GM21529 (cell line): ENCODE measurements around the gene TMIGD1.

Source experiments
- ATAC-seq: cut with Tn5 transposase; IDR thresholded peaks from one replicate; pipeline ENCODE4 v1.9.1; 2021; ENCODE audit not compliant: unreplicated experiment

TMIGD1 gene

DNA sequence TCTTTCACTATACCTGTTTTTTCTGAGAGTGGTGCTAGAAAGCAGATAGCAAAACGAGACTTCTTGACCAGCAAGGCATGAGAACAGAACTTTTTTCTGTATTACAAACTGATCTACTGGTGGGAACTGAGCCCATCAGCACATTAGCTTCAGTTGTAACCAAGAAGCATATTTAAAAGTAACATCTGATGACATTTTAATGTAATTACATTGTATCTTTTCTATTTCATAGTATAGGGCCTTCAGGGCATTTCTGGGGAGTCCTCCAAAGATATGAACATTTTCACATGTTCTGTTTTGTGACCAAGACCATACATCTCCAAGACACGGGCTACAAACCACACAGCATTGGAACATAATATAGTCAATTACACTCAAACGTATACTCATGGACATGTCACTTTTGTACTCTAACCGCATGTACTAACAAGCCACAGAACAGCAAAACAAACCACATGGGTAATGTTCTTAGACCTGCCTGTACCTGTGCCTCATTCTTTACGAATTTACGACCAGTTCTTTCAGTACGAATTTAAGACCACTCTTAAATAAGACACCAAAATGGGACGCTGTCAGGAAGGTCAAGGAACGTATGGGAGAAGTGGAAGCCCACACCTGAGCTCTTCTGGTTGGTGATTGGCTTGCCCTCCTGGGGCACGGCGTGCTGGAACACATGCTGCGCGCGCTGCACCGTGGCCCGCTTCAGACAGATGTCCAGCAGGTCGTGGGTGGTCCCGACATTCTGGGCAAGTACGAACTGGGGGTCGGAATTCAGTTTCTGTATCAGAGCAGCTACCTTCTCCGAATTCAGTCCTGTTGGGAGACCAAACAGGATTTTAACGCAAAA lies 42.9 kb downstream of the TMIGD1 start:
- ATAC-seq = peak; percentile 43

DNA sequence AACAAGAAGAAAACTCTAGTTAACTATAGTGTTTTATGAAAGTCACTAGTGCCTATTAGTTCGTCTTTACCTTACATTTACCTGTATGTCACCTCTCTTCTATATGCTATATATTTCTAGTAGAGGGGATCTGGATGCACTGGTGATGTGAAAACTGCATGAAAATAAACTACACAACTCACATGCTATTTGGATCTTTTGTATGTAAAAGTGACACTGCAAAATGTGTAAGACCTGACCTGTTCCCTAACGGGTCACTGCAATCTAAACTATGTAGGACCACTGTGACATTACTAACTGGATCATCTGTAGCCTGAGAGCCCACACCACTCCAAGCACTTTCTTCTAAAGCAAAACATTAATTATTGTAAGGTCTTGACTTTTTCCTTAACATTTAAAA lies 43.8 kb downstream of the TMIGD1 start:
- ATAC-seq = no peak

DNA sequence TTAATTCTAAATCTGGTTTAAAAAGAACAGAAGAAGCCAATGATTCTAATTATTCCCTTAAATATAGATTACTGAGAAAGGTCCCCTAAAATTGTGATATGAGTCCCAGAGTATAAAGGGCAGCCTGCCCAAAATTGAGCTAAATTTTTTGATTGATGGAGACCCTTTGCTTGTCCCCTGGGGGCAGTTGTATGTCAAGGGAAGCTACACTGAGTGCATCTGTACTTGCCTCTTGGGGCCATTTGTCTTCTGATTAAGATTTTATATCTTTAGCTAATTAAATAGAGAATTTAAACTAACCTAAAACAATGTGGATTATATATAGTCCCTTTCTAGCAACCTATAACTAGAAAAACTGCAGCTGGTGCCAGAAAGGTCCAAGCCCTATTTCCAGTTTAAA lies 54.7 kb downstream of the TMIGD1 start:
- no peak for ATAC-seq

DNA sequence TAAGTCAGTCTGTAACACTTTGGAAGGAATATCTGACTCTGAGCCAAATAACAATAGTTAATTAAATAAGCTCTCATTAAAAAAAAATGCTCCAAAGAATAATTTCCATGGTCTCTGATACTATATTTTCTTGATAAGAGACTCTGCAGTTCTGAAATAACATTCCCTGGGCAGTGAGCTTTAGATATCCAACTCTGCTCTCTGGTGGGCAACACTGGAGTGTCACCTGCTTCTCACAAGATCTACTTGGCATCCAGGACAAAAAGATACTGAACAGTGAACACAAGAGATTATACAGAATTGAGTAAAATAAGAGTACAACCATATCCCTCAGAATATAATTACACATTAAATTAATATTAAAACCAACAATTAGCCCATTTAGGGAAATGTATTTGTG lies 55.8 kb downstream of the TMIGD1 start:
- ATAC-seq = no peak

DNA sequence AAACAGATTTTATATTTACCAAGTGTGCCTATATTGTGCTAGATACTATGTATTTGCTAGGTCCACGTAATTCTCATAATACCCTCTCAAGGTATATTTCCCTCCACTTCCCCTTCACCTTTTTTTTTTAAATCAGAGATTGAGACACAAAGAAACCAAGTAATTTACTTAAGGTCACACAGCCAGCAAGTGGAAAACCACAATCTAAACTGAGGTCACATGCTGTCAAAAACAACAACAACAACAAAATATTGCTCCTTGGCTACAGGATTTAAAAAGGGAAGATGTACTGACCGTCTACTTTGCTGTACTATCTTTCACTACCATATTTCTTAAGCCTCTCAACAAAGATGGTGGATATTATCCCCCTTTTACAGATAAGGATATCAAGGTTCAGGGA lies 57.9 kb downstream of the TMIGD1 start:
- no peak for ATAC-seq

DNA sequence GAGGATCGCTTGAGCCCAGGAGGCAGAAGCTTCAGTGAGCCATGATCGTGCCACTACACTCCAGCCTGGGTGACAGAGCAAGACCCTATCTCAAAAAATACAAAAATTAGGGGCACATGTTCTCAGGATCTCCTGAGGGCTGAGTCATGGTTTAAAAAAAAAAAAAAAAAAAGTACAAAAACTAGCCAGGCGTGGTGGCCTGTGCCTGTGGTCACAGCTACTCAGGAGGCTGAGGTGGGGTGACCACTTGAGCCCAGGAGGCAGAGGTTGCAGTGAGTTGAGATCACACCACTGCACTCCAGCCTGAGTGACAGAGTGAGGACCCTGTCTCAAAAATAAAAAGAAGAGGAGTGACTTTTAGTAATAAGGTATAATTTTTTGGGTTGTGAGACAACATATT lies 59.0 kb downstream of the TMIGD1 start:
- no peak for ATAC-seq

DNA sequence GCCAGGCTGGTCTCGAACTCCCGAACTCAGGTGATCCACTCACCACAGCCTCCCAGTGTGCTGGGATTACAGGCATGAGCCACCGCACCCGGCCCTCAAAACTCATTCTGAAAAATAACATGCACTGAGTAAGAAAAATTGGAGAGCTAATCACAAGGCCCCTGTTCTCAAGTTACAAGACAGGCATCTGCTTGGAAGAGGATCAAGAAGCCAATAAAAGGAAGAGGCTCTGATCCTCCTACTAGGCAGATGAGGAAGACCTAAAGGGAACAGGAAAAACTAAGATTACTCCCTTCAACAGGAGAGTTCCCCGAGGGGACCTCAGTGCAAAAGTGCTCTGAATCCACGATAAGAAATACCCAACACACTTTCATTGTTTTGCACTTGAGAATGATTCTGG lies 60.5 kb downstream of the TMIGD1 start:
- no peak for ATAC-seq

DNA sequence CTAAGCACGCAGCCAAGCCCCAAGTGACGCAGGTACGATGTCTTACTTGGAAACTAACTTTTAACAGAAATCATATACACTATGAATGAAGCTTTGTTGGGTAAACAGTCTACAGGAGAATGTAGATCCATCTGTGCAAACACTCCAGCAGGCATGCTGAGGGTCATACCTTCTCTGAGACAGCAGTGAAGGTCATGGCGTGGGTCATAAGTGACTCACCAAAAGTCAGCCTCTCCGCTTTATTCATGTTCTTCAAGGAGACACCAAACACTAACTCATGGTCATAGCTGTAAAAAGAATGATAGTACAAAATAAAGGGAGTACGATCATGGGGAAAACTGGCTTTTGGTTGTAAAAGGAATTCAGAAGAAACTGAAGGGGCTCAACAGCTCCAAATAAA lies 62.8 kb downstream of the TMIGD1 start:
- ATAC-seq = no peak

DNA sequence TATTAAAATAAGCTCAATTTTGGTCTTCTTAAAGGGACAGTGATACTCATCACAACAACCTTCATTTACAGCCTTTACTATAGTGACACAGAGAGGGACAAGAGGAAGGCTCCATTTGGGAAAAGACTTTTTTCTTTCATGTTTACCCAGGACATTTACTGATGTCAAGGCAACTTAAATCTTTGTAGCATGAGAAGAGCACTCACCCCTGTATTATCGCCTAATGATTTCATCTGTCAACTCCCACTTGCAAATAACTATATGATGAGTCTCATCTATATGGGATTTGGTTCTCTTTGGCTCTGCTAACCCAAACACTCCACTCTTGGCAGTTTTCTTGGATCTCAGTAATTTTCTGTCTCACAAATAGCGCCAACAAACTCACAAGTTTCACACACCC lies 66.2 kb downstream of the TMIGD1 start:
- no peak for ATAC-seq
